ENCODE data around the gene MCFD2. TPM values are rescaled to one million over a fixed set of nuclear protein-coding genes. Genes with fewer than 3 reads are reported as not detected.

Gene MCFD2
- total RNA-seq (2014; rRNA removed; shearing (Covaris generic)), result 276 and 350 TPM in 2 replicates
- polyA plus RNA-seq (2015; cell fraction: cytosol; rRNA removed), result 248 and 280 TPM in 2 replicates
- 207 and 225 TPM in 2 replicates for polyA plus RNA-seq (2015; cell fraction: nucleus; rRNA removed)

GRCh38 chr2:46915281-46915810 is at the start of gene MCFD2:
MCFD2 (minus strand) TSS chr2:46915806; CDS start chr2:46909171, 6,635 bp downstream.
- DNase-seq (ENCODE audit: low read depth), result no peak

- peak; percentile 62 for DNase-seq (ENCODE audit: low read depth)
These were observed 49.4 kb upstream of the MCFD2 start for GRCh38 chr2:46964835-46965560.

- peak; percentile 32 for DNase-seq (ENCODE audit: low read depth)
These were observed 48.5 kb upstream of the MCFD2 start for GRCh38 chr2:46963941-46964673.

GRCh38 chr2:46963210-46963609 is 47.6 kb upstream of the MCFD2 start:
- no peak for DNase-seq (ENCODE audit: low read depth)

GRCh38 chr2:46962751-46963150 is 47.1 kb upstream of the MCFD2 start:
- no peak for DNase-seq (ENCODE audit: low read depth)

GRCh38 chr2:46960618-46961017 is 45.0 kb upstream of the MCFD2 start:
- DNase-seq (ENCODE audit: low read depth), result no peak

GRCh38 chr2:46958431-46959017 is 42.9 kb upstream of the MCFD2 start:
- DNase-seq (ENCODE audit: low read depth), result no peak

GRCh38 chr2:46956981-46957531 is 41.5 kb upstream of the MCFD2 start:
- no peak for DNase-seq (ENCODE audit: low read depth)

- DNase-seq (ENCODE audit: low read depth), result no peak
These were observed 40.2 kb upstream of the MCFD2 start for GRCh38 chr2:46955764-46956163.

GRCh38 chr2:46954951-46955571 is 39.5 kb upstream of the MCFD2 start:
- DNase-seq (ENCODE audit: low read depth), result peak; percentile 95

GRCh38 chr2:46952171-46952570 is 36.6 kb upstream of the MCFD2 start:
- no peak for DNase-seq (ENCODE audit: low read depth)

- DNase-seq (ENCODE audit: low read depth), result no peak
These were observed 35.9 kb upstream of the MCFD2 start for GRCh38 chr2:46951290-46952064.

- no peak for DNase-seq (ENCODE audit: low read depth)
These were observed 34.7 kb upstream of the MCFD2 start for GRCh38 chr2:46950314-46950713.

GRCh38 chr2:46947841-46948240 is 32.2 kb upstream of the MCFD2 start:
- DNase-seq (ENCODE audit: low read depth), result no peak

GRCh38 chr2:46945671-46946070 is 30.1 kb upstream of the MCFD2 start:
- no peak for DNase-seq (ENCODE audit: low read depth)

- no peak for DNase-seq (ENCODE audit: low read depth)
These were observed 28.5 kb upstream of the MCFD2 start for GRCh38 chr2:46943881-46944798.

GRCh38 chr2:46942891-46943626 is 27.5 kb upstream of the MCFD2 start:
- DNase-seq (ENCODE audit: low read depth), result no peak

GRCh38 chr2:46942143-46942526 is 26.5 kb upstream of the MCFD2 start:
- DNase-seq (ENCODE audit: low read depth), result no peak
